Measurements from ENCODE around the gene HDAC8.

The HDAC8 gene

GRCh38 chrX:72373136-72373535 lies 199.5 kb downstream of the HDAC8 start:
- no peaks in the 10 kb centered on the region for H3K9me3 ChIP-seq (ENCODE audit: control insufficient read depth, low read length)
- no peak overlapping the region for H3K27ac ChIP-seq (ENCODE audit: low read depth, low read length, severe bottlenecking)
- H3K4me3 ChIP-seq (ENCODE audit: extremely low read depth, insufficient read depth, low read length, poor library complexity, severe bottlenecking) = no peak overlapping the region
- no peaks in the 10 kb centered on the region for H3K36me3 ChIP-seq (ENCODE audit: control insufficient read depth, insufficient read depth, low read length)
- no CpG with 5 or more reads among the region's 1 CpG for WGBS, 2 experiments (ENCODE audit: insufficient coverage in 2 of 2)
- no peaks in the 10 kb centered on the region for H3K4me1 ChIP-seq (ENCODE audit: control insufficient read depth, insufficient read depth, low read length, poor library complexity, severe bottlenecking)

GRCh38 chrX:72372735-72373134 lies 199.9 kb downstream of the HDAC8 start:
- Histone ChIP-seq H3K36me3 (ENCODE audit: control insufficient read depth, insufficient read depth, low read length) (no peaks in the 10 kb centered on the region), H3K27ac (ENCODE audit: low read depth, low read length, severe bottlenecking) (no peak overlapping the region), H3K9me3 (ENCODE audit: control insufficient read depth, low read length) (no peaks in the 10 kb centered on the region), H3K4me1 (ENCODE audit: control insufficient read depth, insufficient read depth, low read length, poor library complexity, severe bottlenecking) (no peaks in the 10 kb centered on the region), H3K4me3 (ENCODE audit: extremely low read depth, insufficient read depth, low read length, poor library complexity, severe bottlenecking) (no peak overlapping the region)
- WGBS, 2 experiments (ENCODE audit: insufficient coverage in 2 of 2) = no CpG with 5 or more reads among the region's 2 CpGs

GRCh38 chrX:72371405-72371804 lies 201.2 kb downstream of the HDAC8 start:
- 83 to 100% methylated on average over 1 to 2 of the region's 3 CpGs for WGBS, 2 experiments (ENCODE audit: insufficient coverage in 2 of 2)
- H3K4me3 ChIP-seq (ENCODE audit: extremely low read depth, insufficient read depth, low read length, poor library complexity, severe bottlenecking) = no peak overlapping the region
- H3K9me3 ChIP-seq (ENCODE audit: control insufficient read depth, low read length) = no peaks in the 10 kb centered on the region
- H3K27ac ChIP-seq (ENCODE audit: low read depth, low read length, severe bottlenecking) = no peak overlapping the region
- H3K4me1 ChIP-seq (ENCODE audit: control insufficient read depth, insufficient read depth, low read length, poor library complexity, severe bottlenecking) = no peaks in the 10 kb centered on the region
- no peaks in the 10 kb centered on the region for H3K36me3 ChIP-seq (ENCODE audit: control insufficient read depth, insufficient read depth, low read length)

GRCh38 chrX:72368796-72369195 lies 203.8 kb downstream of the HDAC8 start:
- no peaks in the 10 kb centered on the region for H3K9me3 ChIP-seq (ENCODE audit: control insufficient read depth, low read length)
- no peak overlapping the region for H3K4me3 ChIP-seq (ENCODE audit: extremely low read depth, insufficient read depth, low read length, poor library complexity, severe bottlenecking)
- H3K36me3 ChIP-seq (ENCODE audit: control insufficient read depth, insufficient read depth, low read length) = no peaks in the 10 kb centered on the region
- WGBS, 2 experiments (ENCODE audit: insufficient coverage in 2 of 2) = 83 to 91% methylated on average over 3 to 4 of the region's 8 CpGs
- no peak overlapping the region for H3K27ac ChIP-seq (ENCODE audit: low read depth, low read length, severe bottlenecking)
- no peaks in the 10 kb centered on the region for H3K4me1 ChIP-seq (ENCODE audit: control insufficient read depth, insufficient read depth, low read length, poor library complexity, severe bottlenecking)

GRCh38 chrX:72367516-72367915 lies 205.1 kb downstream of the HDAC8 start:
- H3K9me3 ChIP-seq (ENCODE audit: control insufficient read depth, low read length) = no peaks in the 10 kb centered on the region
- H3K36me3 ChIP-seq (ENCODE audit: control insufficient read depth, insufficient read depth, low read length) = no peaks in the 10 kb centered on the region
- no peak overlapping the region for H3K4me3 ChIP-seq (ENCODE audit: extremely low read depth, insufficient read depth, low read length, poor library complexity, severe bottlenecking)
- no CpG with 5 or more reads among the region's 1 CpG for WGBS, 2 experiments (ENCODE audit: insufficient coverage in 2 of 2)
- H3K27ac ChIP-seq (ENCODE audit: low read depth, low read length, severe bottlenecking) = no peak overlapping the region
- no peaks in the 10 kb centered on the region for H3K4me1 ChIP-seq (ENCODE audit: control insufficient read depth, insufficient read depth, low read length, poor library complexity, severe bottlenecking)

GRCh38 chrX:72366701-72367454 lies 205.8 kb downstream of the HDAC8 start:
- WGBS, 2 experiments (ENCODE audit: insufficient coverage in 2 of 2) = no CpG with 5 or more reads among the region's 10 CpGs
- Histone ChIP-seq H3K27ac (ENCODE audit: low read depth, low read length, severe bottlenecking) (no peak overlapping the region), H3K36me3 (ENCODE audit: control insufficient read depth, insufficient read depth, low read length) (peaks cover 3% of the 10 kb centered on the region), H3K9me3 (ENCODE audit: control insufficient read depth, low read length) (no peaks in the 10 kb centered on the region), H3K4me3 (ENCODE audit: extremely low read depth, insufficient read depth, low read length, poor library complexity, severe bottlenecking) (no peak overlapping the region), H3K4me1 (ENCODE audit: control insufficient read depth, insufficient read depth, low read length, poor library complexity, severe bottlenecking) (no peaks in the 10 kb centered on the region)

- 89 to 100% methylated on average over 3 to 4 of the region's 4 CpGs for WGBS, 2 experiments (ENCODE audit: insufficient coverage in 2 of 2)
- Histone ChIP-seq H3K4me3 (ENCODE audit: extremely low read depth, insufficient read depth, low read length, poor library complexity, severe bottlenecking) (no peak overlapping the region), H3K27ac (ENCODE audit: low read depth, low read length, severe bottlenecking) (peak overlapping the region; percentile 36), H3K36me3 (ENCODE audit: control insufficient read depth, insufficient read depth, low read length) (peaks cover 3% of the 10 kb centered on the region), H3K9me3 (ENCODE audit: control insufficient read depth, low read length) (no peaks in the 10 kb centered on the region), H3K4me1 (ENCODE audit: control insufficient read depth, insufficient read depth, low read length, poor library complexity, severe bottlenecking) (no peaks in the 10 kb centered on the region)
These were observed 206.5 kb downstream of the HDAC8 start for GRCh38 chrX:72366178-72366577.

GRCh38 chrX:72365126-72365525 lies 207.5 kb downstream of the HDAC8 start:
- WGBS, 2 experiments (ENCODE audit: insufficient coverage in 2 of 2) = 100% methylated on average over 1 of the region's 2 CpGs

GRCh38 chrX:72360326-72360725 lies 212.3 kb downstream of the HDAC8 start:
- Histone ChIP-seq H3K9me3 (ENCODE audit: control insufficient read depth, low read length) (no peaks in the 10 kb centered on the region), H3K4me1 (ENCODE audit: control insufficient read depth, insufficient read depth, low read length, poor library complexity, severe bottlenecking) (no peaks in the 10 kb centered on the region), H3K27ac (ENCODE audit: low read depth, low read length, severe bottlenecking) (no peak overlapping the region), H3K36me3 (ENCODE audit: control insufficient read depth, insufficient read depth, low read length) (peaks cover 3% of the 10 kb centered on the region), H3K4me3 (ENCODE audit: extremely low read depth, insufficient read depth, low read length, poor library complexity, severe bottlenecking) (no peak overlapping the region)
- WGBS, 2 experiments (ENCODE audit: insufficient coverage in 2 of 2) = 100% methylated on average over 1 of the region's 4 CpGs

More at GRCh38 chrX:72365126-72365525, 207.5 kb downstream of the HDAC8 start:
- no peak overlapping the region for H3K4me3 ChIP-seq (ENCODE audit: extremely low read depth, insufficient read depth, low read length, poor library complexity, severe bottlenecking)
- H3K4me1 ChIP-seq (ENCODE audit: control insufficient read depth, insufficient read depth, low read length, poor library complexity, severe bottlenecking) = no peaks in the 10 kb centered on the region
- no peak overlapping the region for H3K27ac ChIP-seq (ENCODE audit: low read depth, low read length, severe bottlenecking)
- H3K36me3 ChIP-seq (ENCODE audit: control insufficient read depth, insufficient read depth, low read length) = peaks cover 3% of the 10 kb centered on the region
- H3K9me3 ChIP-seq (ENCODE audit: control insufficient read depth, low read length) = no peaks in the 10 kb centered on the region

GRCh38 chrX:72358313-72358712 lies 214.3 kb downstream of the HDAC8 start:
- H3K9me3 ChIP-seq (ENCODE audit: control insufficient read depth, low read length) = no peaks in the 10 kb centered on the region
- no peaks in the 10 kb centered on the region for H3K4me1 ChIP-seq (ENCODE audit: control insufficient read depth, insufficient read depth, low read length, poor library complexity, severe bottlenecking)
- no peak overlapping the region for H3K4me3 ChIP-seq (ENCODE audit: extremely low read depth, insufficient read depth, low read length, poor library complexity, severe bottlenecking)
- 88 to 90% methylated on average over 1 to 2 of the region's 4 CpGs for WGBS, 2 experiments (ENCODE audit: insufficient coverage in 2 of 2)
- H3K27ac ChIP-seq (ENCODE audit: low read depth, low read length, severe bottlenecking) = no peak overlapping the region
- H3K36me3 ChIP-seq (ENCODE audit: control insufficient read depth, insufficient read depth, low read length) = peaks cover 3% of the 10 kb centered on the region

- 100% methylated on average over 1 of the region's 3 CpGs for WGBS, 2 experiments (ENCODE audit: insufficient coverage in 2 of 2)
- Histone ChIP-seq H3K27ac (ENCODE audit: low read depth, low read length, severe bottlenecking) (no peak overlapping the region), H3K9me3 (ENCODE audit: control insufficient read depth, low read length) (no peaks in the 10 kb centered on the region), H3K4me1 (ENCODE audit: control insufficient read depth, insufficient read depth, low read length, poor library complexity, severe bottlenecking) (peaks cover 3% of the 10 kb centered on the region), H3K4me3 (ENCODE audit: extremely low read depth, insufficient read depth, low read length, poor library complexity, severe bottlenecking) (no peak overlapping the region), H3K36me3 (ENCODE audit: control insufficient read depth, insufficient read depth, low read length) (peaks cover 2% of the 10 kb centered on the region)
These were observed 219.9 kb downstream of the HDAC8 start for GRCh38 chrX:72352786-72353185.

Data from mesodermal cell (in vitro differentiated cells).